CD4-positive, alpha-beta T cell treated with Interleukin-2 at 100 ng/mL for 4 hours (primary cell): ENCODE data around the gene SLIT2.

ENCODE experiments used
- DNase-seq: peaks from one replicate; pipeline ENCODE4 v3.0.0-alpha.2; 2020; ENCODE audit warnings: low spot score

The SLIT2 gene

DNA sequence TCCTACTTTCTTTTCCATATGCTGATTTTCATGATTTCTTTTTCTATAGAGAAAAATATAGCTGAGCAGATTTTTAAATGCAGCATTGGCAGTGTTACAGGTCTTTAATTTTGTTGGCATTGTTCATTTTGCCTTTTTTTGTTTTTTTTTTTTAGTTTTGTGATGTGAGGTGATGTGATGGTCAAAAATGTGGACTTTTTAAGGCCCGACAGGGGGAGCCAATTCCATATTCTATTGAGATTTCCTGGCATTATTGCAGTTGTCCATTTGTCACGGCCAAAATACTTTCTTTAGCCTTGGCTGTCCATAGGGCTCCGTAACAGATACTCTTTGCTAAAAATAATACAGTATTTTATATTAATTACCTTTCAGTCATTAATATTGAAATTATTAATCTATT is 47.8 kb downstream of the SLIT2 start:
- DNase-seq, result no peak

DNA sequence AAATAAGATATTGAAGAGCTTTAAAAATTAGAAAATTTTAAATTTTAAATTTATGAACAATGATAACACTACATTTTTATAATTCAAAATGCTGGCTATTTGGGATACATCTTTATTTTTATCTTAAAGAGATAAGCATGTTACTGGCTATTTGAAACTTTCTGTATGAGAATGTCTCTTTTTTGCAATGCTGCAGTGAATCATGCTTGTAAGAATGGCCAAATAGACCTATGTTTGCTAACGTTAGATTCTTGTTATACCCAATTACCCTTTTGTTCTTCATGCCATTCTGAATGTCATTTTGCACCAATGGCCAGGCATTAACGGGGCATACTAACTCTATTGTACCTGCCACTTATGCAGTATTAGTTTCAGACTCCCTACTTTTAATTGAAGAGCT is 49.5 kb downstream of the SLIT2 start:
- no peak for DNase-seq
